GM19467 (cell line): ENCODE results near the gene PLET1.

Experiments
- ATAC-seq: cut with Tn5 transposase; IDR thresholded peaks from one replicate; pipeline ENCODE4 v1.9.1; 2021; ENCODE audit warnings: mild to moderate bottlenecking, moderate library complexity; ENCODE audit not compliant: unreplicated experiment

Gene PLET1

DNA sequence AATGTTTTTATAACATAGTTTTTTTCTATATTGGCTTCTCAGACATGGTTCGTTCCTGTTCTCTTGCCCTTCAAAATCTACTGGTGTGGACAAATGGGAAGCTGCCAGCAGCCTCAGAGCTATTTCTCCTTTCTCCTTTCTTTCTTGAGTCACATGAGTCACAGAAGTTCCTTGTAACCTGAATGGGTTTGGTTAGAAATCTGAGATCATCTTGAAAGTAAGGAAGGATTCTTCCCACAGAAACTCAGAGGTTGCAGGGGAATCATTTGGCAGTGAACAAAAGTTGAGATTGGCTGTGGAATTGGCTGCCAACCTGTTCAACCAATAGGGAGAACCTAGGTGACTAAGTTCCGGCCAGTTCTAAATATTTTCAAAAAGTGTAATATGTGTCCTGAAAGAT, 12.5 kb downstream of the PLET1 start:
- no peak for ATAC-seq

DNA sequence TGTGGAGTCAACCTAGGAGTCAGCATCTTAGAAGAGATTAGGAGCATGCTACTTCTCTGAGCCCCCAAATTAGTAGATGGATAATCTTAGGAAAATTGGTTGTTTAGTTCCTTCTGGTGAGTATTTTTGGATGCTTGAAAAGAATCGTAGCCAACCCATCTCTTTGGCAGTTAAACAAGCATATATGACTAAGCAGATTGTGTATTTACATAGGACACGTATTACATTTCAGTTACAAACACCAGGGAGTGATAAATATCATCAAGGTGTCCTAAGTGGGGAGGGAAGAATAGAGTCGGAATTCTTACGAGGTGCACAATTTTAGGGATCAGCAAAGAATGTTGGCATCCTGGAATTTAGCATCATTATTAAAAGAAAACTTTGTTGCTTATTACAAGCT, 13.5 kb downstream of the PLET1 start:
- no peak for ATAC-seq

DNA sequence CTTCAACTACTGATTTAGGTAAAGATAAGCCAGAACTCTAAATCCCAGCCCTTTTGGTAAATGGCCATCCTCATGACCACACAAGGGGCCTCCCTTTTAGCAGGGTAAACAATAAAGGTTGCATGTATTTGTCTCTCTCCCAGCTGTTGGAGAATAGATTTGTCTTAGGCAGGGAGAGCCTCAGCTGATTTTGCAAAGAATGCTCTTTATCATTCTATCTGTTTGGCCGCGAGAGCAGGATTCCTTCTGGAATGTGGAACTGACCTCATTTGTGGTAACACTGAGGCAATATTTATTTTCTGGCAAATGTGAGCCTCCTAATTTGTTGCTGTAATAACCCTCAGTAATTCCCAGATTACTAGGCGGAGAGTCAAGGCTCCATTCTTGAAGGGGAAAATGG, 19.2 kb downstream of the PLET1 start:
- no peak for ATAC-seq

DNA sequence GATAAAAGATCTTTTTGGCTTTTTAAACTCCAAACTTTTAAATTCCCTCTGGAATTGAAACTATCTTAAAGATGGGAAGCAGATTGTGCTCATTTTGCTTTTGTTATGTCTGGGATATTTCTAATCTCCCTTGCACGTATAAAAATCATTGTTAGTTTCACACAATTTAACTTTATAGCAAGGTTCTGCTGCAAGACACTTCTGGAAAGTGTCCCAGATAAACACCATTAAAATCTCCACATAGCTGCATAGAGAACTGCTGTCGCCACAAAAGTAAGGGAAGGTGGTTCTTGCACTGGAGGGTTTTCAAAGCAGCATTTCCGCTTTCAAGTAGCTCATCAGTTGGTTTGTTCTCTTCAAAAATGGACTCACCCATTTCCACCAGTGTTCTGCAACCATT, 22.6 kb downstream of the PLET1 start:
- no peak for ATAC-seq

DNA sequence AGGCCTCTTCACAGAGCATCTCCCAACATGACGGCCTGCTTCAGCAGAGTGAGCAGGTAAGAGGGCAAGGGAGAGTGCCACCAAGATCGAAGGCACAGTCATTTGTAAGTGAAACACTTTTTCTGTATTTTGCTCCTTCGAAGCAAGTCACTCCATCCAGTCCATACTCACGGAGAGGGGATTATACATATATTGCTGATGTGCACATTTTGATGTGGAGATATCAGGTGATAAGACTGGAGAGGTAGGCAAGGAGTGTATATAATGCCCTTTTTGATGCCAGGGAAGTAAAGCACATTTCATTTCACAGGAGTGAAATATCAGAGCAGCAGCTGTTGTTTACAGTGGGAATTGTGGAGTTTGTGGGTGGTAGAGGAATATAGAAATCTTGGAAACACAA, 23.2 kb downstream of the PLET1 start:
- ATAC-seq = no peak

DNA sequence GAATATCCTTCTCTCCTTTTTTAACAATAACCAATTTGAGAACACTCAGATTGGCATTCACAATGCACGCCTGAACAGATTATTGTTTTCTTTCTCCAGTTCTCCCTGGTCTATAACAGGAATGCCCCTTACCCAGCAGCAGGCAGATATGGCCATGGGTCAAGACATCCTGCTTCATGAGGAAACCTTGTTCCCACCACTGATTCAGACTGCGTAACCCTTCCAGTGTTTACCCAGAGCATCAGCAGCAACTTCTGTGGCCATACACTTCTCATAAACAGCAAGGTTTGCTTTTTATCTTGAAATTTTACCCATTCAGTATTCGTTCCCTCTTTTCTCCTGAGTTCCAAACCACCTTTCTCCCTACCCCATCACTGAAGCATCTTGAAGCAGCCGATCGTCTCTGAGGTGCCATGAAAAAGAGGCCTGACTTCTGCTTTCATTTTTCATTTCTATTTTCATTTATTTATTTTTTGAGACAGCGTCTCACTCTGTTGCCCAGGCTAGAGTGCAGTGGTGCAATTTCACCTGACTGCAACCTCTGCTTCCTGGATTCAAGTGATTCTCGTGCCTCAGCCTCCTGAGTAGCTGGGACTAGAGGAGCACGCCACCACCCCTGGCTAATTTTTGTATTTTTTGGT, 24.8 kb downstream of the PLET1 start:
- ATAC-seq = no peak

DNA sequence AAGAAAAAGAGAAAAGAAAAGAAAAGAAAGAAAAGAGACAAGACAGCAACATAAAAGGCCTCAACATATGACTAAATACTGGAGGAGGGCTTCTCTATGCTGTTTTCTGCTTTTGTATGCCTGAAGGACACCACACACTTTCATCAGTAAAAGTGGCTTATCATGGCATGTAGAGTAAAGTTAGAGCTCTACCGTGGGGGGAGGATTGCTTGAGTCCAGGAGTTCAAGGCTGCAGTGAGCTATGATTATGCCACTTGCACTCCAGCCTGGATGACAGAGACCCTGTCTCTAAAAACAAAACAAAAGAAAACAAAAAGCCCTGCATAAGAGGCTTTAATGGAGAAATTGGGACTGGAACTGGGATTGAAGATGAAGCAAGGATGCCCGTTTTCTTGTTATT, 28.7 kb downstream of the PLET1 start:
- ATAC-seq = no peak

DNA sequence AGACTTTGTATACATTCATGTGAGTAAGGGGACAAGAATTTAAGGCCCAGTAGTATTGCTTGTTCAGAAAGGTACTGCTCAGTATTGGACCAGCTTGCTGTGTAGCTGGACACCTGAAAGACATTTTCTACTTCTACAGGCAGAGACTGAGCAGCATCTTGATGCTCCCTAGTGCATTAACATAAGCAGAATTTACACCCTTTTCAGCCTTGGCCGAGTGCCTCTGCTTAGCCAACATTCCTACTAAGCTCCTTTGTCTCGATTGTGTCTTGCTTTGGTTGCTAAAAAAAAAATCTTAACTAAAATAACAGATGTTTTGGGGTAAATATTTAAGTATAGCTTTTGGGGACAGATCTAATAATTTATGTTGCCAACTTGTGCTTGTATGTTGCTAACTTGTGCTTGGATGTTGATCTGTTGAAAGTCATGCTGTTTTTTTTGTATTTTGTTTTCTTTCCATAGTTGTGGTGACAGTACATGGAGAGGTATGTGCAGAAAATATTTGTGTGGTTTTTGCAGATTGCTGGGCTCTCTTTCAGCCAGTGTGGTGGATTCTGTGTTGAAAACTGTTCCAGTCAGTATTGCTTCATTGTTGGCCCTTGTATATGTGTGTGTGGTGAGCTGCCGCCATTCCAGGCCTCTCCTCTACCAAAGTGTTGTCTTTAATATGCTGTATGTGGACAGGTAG, 30.8 kb downstream of the PLET1 start:
- ATAC-seq = no peak

DNA sequence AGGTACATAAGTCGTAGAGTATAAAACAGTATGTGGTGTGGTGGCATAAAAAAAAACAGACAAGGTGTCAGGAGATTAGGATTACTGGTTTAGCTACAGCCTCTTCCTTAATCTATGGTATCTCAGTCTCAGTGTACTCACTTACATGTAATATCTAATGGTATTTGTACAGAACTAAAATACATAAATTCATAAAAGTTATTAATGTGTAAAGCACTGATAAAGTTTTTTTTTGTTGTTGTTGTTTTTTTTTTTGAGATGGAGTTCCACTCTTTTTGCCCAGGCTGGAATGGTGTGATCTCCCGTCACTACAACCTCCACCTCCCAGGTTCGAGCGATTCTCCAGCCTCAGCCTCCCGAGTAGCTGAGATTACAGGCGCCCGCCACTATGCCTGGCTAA, 31.5 kb downstream of the PLET1 start:
- ATAC-seq = no peak

DNA sequence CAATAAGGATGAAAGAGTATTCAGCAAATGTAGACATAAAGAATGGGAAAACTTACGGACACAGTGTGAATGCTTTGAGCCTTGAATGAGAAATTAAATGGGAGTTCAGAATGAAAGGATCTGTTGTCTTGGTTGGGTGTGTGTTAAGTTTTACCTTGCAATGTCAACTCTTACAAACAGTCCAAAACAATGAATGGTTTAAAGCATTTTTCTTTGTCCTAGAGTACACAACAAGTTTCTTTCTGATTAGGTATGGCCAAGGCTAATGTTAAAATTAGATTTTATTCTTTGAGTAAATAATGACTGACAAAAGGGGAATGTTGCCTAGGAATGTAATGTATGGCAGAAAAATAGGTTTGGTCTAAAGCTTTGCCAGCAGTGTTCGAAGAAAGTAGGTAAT, 32.0 kb downstream of the PLET1 start:
- no peak for ATAC-seq

DNA sequence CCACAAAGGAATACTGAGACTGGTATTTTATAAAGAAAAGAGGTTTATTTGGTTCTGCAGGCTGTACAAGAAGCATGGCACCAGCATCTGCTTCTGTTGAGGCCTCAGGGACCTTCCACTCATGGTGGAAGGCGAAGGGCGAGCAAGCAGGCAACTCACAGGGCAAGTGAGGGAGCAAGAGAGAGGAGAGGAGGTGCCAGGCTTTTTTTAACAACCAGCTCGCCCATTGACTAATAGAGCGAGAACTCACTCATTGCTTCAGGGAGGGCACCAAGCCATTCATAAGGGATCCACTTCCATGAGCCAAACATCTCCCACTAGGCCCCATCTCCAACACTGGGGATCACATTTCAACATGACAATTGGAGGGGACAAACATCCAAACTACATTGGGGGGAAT, 33.2 kb downstream of the PLET1 start:
- no peak for ATAC-seq

DNA sequence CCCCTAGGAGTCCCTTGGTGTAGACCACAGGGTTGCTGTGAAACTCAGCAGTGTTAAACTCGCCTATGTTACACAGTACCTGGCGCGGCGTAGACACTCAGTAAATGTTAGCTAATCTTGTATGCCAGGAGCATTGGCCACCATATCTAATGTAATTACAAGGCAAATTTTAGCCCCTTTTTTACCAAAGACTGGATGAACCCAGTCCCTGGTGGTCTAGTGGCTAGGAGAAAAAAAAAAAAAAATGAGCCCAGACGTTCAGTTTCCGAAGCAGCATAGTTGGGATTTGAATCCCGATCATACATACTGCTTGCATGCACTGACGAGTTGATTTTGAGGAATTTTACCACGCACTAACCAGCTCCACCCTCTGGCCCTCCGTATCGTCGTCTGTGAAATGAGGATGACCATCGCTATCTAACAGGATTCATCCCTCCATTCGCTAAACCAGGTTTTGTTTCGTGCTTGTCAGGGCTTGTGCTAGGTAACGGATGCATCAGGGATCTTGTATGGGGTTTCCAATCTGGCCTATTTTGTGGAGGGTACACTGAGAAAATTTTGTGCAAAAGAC, 33.7 kb downstream of the PLET1 start:
- peak; percentile 48 for ATAC-seq

DNA sequence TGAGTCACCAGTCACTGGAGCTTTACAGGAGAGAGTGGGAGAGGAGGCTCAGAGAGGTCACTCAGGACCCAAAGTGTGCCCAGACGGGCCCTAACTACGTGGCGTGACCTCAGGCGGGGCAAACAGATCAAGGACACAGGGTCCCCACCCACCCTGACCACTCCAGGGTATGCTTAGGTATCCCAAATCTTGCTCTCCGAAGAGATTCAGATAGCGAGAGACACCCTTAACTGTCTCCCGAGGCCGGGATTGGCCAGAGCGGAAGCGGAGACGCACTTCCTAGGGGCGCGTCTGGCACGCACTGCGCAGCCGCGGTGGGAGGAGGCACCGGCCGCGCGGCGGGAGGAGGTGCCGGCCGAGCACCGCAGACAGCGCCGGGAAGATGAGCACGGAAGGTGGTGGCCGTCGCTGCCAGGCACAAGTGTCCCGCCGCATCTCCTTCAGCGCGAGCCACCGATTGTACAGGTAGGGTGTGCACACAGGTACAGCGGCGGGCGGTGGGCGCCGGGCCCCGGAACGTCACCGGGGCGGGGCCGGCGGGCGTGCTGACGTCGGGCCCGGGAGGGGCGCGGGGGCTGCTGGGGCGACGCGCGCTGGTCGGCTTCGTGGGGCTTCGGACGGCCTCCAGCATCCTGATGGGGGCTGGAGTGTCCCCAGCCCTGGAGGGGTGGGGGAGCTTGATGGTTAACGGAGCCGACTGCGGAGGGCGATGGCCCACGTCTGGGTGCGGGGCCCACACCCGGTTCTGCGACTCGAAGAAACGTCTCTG, 34.4 kb downstream of the PLET1 start, which contains the start of gene PTS:
Gene PTS, plus strand, starts transcription at position 367 of the 769 bp plus-strand sequence. Its CDS starts 16 bp downstream, at position 383.
- ATAC-seq = peak; percentile 96

DNA sequence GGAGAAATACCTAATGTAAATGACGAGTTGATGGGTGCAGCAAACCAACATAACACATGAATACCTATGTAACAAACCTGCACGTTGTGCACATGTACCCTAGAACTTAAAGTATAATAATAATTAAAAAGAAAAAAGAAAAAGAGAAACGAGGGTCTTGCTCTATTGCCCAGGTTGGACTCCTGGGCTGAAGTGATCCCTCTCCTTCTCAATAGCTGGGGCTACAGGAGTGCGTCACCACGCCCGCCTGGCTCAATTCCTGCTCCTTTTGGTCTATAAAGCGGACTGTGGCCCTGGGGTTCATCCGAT, 35.0 kb downstream of the PLET1 start:
- ATAC-seq = no peak

DNA sequence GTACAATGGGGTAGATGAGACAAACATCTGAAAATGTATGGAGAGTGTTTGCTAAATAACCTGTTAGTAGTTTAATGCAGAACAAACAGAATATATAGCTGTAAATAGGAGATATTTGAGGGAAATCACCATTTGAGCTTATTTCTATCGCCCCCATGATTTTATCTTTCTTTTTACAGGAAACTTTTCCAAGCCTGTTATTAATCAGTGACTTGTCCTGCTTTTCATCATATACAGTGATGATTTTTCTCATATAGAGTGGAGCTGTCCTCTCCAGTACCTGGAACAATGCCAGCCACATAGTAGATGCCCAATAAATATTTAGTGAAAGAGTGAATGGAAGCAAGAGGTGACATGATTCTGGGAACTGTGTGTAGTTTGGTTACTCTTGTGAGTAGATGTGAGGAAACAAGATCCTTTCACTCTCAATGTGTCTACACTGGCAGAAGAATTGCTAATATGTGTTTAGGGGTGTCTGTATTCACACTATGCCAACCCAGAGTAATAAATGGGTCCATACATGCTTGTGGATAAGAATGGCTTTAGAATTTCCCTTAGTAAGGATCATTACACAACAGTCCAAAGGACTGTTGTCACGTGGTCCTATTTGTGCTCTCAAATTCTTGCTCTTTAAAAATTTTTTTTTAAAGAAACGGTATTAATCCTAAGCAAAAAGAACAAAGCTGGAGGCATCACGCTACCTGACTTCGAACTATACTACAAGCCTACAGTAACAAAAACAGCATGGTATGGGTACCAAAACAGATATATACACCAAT, 36.7 kb downstream of the PLET1 start:
- ATAC-seq = no peak

DNA sequence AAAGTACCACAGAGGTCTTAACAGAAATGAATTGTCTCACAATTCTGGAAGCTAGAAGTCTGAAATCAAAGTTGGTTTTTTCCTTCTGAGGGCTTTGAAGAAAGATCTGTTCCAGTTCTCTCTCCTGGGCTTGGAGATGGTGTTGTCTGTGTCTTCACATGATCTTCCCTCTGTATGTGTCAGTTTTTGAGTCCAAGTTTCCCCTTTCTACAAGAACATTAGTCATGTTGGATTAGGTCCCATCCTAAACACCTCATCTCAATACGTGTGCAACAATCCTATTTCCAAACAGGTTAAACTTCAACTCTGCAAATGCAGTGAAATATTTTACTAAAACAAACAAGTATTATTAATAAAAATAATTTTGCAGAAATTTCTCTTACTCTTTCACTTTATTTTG, 37.5 kb downstream of the PLET1 start:
- ATAC-seq = no peak

DNA sequence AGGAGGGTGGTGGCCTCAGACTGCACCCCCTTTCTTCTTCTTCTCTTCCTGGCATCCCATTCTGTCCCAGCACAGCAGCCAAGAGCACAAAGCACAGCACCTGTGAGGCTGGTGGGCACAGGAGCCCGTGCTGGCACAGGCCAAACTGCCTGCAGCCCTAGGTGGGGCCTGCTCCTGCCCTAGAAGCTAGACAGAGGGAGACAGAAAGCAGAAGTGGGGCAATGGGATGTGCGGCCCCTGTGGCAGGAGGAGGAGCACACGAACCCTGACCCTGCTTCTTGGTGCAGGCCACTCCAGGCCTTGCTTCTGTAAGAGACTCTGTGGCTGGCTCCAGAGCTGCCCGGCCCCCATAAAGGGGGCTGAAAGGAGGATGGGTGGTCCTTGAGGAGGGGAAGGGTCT, 38.4 kb downstream of the PLET1 start:
- ATAC-seq = no peak

DNA sequence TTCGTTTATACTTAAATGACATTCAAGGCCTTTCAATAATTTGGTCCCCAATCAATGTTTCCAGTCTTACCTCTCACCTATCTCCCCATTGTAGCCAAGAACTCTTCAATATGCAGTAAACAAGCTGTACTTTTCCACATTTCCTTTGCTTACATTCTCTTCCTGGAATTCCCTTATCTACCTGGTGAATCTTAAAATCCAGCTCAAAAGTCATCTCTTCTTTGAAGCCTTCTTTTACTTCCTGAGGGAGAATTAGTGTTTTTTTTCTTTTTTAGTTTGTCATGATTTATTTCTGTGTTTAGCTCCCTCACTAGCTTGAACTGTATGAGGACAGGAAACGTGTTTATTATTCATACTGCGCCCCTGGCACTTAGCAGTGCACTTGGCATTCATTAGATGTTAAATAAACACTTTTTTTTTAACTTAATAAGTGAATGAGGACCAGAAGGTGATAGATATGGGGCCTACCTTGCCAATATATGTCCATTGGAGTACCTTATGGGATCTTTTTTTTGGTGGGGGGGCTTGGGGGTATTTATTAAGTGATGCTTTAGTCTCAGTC, 39.3 kb downstream of the PLET1 start:
- ATAC-seq = no peak

DNA sequence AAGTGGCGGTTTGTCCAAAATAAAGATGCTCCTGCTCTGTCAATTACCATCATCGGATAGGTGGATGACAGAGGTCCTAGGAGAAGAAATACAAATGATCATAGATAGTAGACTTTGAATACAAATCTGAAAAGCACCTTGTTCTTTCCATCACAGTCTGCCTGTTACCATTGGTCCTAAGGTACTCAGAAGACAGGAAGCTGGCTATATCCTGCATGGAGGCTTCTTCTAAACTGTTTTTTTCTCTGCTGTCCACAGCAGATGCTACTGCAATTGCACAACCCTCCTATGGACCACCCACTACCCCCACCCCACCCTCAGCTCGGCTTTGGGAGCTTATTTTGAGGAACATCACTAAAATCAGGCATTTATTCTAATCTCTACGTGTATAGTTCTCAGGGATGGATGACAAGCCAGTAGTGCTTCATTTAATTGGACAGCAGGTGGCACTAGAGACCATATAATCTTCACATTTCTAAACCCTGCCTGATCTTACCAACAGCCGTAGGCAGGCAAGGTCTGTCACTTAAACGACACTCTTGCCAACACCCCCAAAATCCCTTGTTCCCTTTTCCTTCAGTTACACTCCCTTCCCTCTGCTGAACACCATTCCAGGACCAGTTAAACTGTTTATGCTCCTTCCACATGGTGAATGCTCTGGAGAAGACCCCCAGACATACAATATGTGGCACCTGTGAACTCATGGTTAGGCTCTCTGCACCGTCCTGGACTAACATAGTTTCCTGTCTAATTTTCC, 41.0 kb downstream of the PLET1 start:
- ATAC-seq = peak; percentile 88

DNA sequence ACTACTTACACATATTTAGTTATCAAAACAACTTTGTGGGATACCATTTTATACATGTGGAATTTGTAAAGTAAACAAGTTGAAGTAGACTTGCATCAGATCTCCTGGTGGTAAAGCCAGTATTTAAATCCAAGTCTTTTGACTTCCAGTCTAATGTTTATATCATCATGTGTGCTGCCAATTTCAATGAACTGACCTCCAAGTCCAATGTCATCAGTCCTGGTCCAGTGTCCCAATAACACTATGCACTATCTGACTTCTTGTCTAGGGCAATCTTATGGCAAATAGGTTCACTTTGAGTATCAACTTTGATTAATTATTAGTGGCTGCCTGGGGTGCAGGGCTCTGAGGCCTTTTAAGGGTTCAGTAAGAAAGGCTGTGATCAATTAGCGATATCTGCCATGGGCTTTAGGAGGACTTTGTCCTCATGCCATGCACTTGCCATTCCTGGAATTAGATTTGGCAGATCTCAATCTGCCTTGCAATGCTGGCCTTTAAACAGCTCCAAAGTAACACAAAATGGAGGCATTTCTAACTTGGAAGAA, 44.0 kb downstream of the PLET1 start:
- ATAC-seq = no peak
